Upper lobe of left lung (tissue), 6 donors: ENCODE measurements around the gene DENND5A. TPM values are rescaled to one million over a fixed set of nuclear protein-coding genes. Genes with fewer than 3 reads are reported as not detected.

Experiments
- ATAC-seq, 2 donors: fragments of 200-7000 bp; cut with Tn5 transposase; one replicate each; pipeline ENCODE4 v1.9.1; 2022; ENCODE audit warnings: mild to moderate bottlenecking in 2 of 2, moderate library complexity in 2 of 2; ENCODE audit not compliant: low FRiP score in 2 of 2
- DNase-seq, 2 donors: peaks; one replicate each; pipeline ENCODE4 v3.0.0-alpha.2; 2019 to 2020
- H3K27ac ChIP-seq, 4 donors: fragments of 200-600 bp; sonication (generic); one replicate each; pipeline ENCODE4 v1.5.1; 2016 to 2019
- H3K27me3 ChIP-seq, 4 donors: fragments of 200-600 bp; sonication (generic); one replicate each; pipeline ENCODE4 v1.5.1; 2017 to 2019
- H3K36me3 ChIP-seq, 4 donors: fragments of 200-600 bp; sonication (generic); one replicate each; pipeline ENCODE4 v1.5.1; 2016 to 2019
- H3K4me1 ChIP-seq, 4 donors: fragments of 200-600 bp; sonication (generic); one replicate each; pipeline ENCODE4 v1.5.1; 2018 to 2019
- H3K4me3 ChIP-seq, 4 donors: fragments of 200-600 bp; sonication (generic); one replicate each; pipeline ENCODE4 v1.5.1; 2017 to 2019; ENCODE audit warnings: mild to moderate bottlenecking in 2 of 4, moderate library complexity in 1 of 4
- H3K9me3 ChIP-seq, 4 donors: fragments of 200-600 bp; sonication (generic); one replicate each; pipeline ENCODE4 v1.5.1; 2018 to 2019
- EP300 ChIP-seq, 4 donors: sonication (generic); formaldehyde crosslinking; IDR thresholded peaks; one replicate each; pipeline ENCODE4 v1.5.1; 2017; ENCODE audit warnings: antibody characterized with exemption in 4 of 4, control low read depth in 2 of 4
- POLR2A ChIP-seq, 4 donors: fragments of 450-650 bp; IDR thresholded peaks; one replicate each; pipeline ENCODE4 v1.5.1; 2016 to 2017; ENCODE audit warnings: antibody characterized with exemption in 4 of 4, mild to moderate bottlenecking in 2 of 4
- POLR2AphosphoS5 ChIP-seq, 2 donors: sonication (generic); formaldehyde crosslinking; IDR thresholded peaks; one replicate each; pipeline ENCODE4 v1.5.1; 2017; ENCODE audit warnings: antibody characterized with exemption in 2 of 2
- WGBS, 2 donors: methylation state at CpG; one replicate each; pipeline ENCODE4 v1.1.5; 2017 to 2018; 5-methylcytosine and 5-hydroxymethylcytosine counted together
- total RNA-seq, 6 donors: library from RNA; depleted of rRNA in 4 of 6; stranded (reverse); fragments of >200 nt in 4 of 6; gene quantifications; one replicate each; pipeline versions ENCODE4 v1.1.0 to v1.2.1, GENCODE V29; 2016 to 2021
- TF ChIP-seq, protein P1 (sequence below), 6 experiments: fragments of 450-650 bp in 4 of 6; fragments of 200-600 bp in 2 of 6; sonication (generic) in 2 of 6; IDR thresholded peaks; one replicate each; pipeline ENCODE4 v1.5.1; 2016 to 2019; ENCODE audit warnings: antibody characterized with exemption in 6 of 6
- donor health status: DM: no; HTN: no; CAD: no; lungs with moderate emphysema.
- donor health status: DM: no; HTN: yes; CAD: no; lungs with severe emphysema.

DENND5A gene
- total RNA-seq, 6 donors from 2014 or later = 84.4 to 159 (median 98.8) TPM

DNA sequence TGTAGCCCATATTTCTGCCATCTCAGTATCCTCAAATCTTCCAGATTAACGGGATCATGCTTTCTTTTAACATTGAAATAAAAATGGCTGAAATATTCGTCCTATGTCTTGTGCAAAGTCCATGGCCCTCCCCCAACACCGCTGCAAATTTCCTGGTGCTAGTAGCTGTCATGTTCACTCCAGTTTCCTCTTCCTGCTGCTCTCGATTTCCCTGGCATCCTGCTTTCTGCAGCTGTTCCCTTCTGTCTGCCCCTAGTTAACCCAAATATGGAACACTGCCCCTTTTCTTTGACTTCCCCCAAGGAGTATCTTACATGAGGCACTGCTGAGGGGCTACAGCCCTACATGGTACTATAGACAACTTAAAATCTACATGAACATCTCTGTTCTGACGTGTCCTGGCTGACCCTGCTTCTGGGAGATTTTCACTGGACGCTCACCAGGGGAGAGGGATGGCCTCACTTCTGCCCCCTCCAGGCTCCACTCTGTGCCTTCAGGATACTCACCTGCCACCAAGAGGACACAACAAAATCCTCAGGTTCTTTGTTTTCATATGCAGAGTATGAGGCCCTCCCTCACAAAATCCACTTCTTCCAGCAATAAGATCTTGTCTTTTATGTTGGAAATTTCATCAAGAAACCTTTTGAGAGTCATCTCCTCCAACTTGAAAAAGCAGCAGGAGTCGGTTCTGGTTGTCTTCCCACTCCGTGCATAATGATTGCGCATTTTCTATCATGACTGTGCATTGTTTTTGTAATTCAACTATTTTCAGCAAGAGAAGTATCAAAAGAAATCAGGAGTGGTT, 144.3 kb downstream of the DENND5A start:
- no peaks in the 10 kb centered on the region for H3K4me1 ChIP-seq
- WGBS, 2 donors = 72 to 73% methylated on average over 9 of the region's 9 CpGs
- ATAC-seq = no peak

DNA sequence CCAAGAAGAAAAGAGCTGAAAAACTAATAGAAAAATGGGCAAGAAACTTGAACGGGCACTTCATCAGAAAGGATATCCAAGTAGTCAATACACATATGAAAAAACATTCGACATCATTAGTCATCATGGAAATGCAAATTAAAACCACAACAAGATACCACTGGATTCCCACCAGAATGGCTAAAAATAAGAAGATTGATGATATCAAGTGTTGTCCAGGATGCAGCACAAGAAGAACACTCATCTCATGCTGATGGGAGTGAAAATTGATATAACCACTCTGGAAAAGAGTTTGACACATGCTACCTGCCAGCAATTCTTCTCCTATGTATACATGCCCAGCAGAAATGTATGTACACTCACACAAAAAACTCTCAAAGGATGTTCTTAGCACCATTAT, 146.9 kb downstream of the DENND5A start:
- DNase-seq (no peak), ATAC-seq (no peak)
- TF ChIP-seq POLR2AphosphoS5 (IDR thresholded peaks at IDR 0.05) = no peak
- TF ChIP-seq POLR2A (IDR thresholded peaks at IDR 0.05) = no peak
- TF ChIP-seq, protein P1, sequence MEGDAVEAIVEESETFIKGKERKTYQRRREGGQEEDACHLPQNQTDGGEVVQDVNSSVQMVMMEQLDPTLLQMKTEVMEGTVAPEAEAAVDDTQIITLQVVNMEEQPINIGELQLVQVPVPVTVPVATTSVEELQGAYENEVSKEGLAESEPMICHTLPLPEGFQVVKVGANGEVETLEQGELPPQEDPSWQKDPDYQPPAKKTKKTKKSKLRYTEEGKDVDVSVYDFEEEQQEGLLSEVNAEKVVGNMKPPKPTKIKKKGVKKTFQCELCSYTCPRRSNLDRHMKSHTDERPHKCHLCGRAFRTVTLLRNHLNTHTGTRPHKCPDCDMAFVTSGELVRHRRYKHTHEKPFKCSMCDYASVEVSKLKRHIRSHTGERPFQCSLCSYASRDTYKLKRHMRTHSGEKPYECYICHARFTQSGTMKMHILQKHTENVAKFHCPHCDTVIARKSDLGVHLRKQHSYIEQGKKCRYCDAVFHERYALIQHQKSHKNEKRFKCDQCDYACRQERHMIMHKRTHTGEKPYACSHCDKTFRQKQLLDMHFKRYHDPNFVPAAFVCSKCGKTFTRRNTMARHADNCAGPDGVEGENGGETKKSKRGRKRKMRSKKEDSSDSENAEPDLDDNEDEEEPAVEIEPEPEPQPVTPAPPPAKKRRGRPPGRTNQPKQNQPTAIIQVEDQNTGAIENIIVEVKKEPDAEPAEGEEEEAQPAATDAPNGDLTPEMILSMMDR (IDR thresholded peaks at IDR 0.05) = no peak
- TF ChIP-seq EP300 (IDR thresholded peaks at IDR 0.05) = no peak
- Histone ChIP-seq H3K36me3 (no peaks in the 10 kb centered on the region), H3K9me3 (peaks cover 0 to 4% (median 1%) of the 10 kb centered on the region in 4 donors), H3K4me1 (no peaks in the 10 kb centered on the region), H3K27ac (no peak overlapping the region), H3K4me3 (no peak overlapping the region), H3K27me3 (no peaks in the 10 kb centered on the region)
- WGBS, 2 donors = 89 to 98% methylated on average over 2 of the region's 2 CpGs

More for the DNA sequence above, 144.3 kb downstream of the DENND5A start:
- Histone ChIP-seq H3K9me3 (no peaks in the 10 kb centered on the region), H3K27me3 (no peaks in the 10 kb centered on the region), H3K27ac (no peak overlapping the region), H3K4me3 (no peak overlapping the region), H3K36me3 (no peaks in the 10 kb centered on the region)
- DNase-seq = no peak
- TF ChIP-seq POLR2AphosphoS5 (IDR thresholded peaks at IDR 0.05) (no peak), EP300 (IDR thresholded peaks at IDR 0.05) (no peak), POLR2A (IDR thresholded peaks at IDR 0.05) (no peak)
- TF ChIP-seq, protein P1 (IDR thresholded peaks at IDR 0.05) = no peak

DNA sequence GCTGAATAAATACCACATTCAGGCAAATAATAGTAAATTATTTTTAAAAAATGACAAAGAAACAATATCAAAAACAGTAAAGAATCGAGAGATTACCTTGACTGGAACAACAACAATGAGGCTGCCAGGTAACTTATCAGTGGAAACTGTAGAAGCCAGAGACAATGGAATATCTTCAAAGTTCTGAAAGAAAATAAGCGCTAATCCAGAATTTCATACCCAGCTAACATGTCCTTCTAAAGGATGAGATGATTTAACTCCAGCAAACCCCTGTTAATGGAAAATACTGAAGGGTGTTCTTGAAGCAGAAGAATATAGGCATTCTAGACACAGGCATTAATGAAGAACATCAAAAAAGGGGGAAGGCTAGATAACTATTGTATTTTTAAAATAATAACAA, 153.1 kb downstream of the DENND5A start:
- Histone ChIP-seq H3K4me3 (no peak overlapping the region), H3K27ac (no peak overlapping the region), H3K27me3 (no peaks in the 10 kb centered on the region), H3K4me1 (no peaks in the 10 kb centered on the region), H3K36me3 (no peaks in the 10 kb centered on the region), H3K9me3 (peaks cover 0 to 6% (median 5%) of the 10 kb centered on the region in 4 donors)
- ATAC-seq (no peak), DNase-seq (no peak)
- TF ChIP-seq, protein P1 (IDR thresholded peaks at IDR 0.05) = no peak
- TF ChIP-seq POLR2AphosphoS5 (IDR thresholded peaks at IDR 0.05) (no peak), POLR2A (IDR thresholded peaks at IDR 0.05) (no peak), EP300 (IDR thresholded peaks at IDR 0.05) (no peak)
- 95 to 96% methylated on average over 2 of the region's 2 CpGs for WGBS, 2 donors

DNA sequence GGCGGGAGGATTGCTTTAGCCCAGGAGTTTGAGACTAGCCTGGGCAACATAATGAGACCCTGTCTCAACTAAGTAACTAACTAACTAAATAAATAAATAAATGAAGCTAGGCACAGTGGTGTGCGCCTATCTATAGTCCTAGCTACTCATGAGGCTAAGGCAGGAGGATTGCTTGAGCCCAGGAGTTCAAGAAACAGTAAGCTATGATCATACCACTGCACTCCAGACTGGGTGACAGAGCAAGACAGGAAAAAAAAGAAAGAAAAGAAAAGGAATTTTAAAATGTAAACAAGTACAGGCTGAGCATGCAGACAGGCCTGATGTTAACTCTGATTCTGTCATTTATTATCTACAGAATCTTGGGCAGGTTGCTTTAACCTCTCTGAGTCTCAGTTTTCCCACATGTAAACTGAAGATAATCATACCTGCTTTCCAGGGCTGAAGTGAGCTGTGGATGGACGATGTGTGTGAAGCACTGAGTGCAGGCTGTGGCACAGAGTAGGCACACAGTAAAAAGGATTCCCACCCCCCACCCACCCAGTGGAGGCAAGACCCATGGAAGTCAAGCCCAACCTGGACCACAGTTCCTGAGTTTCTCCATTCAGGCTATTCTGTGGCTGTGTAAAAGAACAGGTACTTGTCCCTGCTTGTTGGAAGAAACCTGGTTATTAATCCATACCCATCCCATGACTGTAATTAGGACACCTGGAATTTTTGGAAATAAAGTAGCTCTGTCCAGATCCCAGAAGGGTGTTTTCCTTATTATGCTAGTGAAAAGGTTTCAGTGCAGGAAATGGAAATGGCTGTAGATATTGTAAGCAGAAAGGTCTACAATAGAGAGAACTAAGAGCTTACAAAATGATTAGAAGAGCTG, 155.1 kb downstream of the DENND5A start:
- Histone ChIP-seq H3K4me1 (no peaks in the 10 kb centered on the region), H3K27me3 (no peaks in the 10 kb centered on the region), H3K27ac (no peak overlapping the region), H3K36me3 (no peaks in the 10 kb centered on the region), H3K4me3 (no peak overlapping the region), H3K9me3 (peaks cover 0 to 6% (median 5%) of the 10 kb centered on the region in 4 donors)
- no peak for TF ChIP-seq EP300 (IDR thresholded peaks at IDR 0.05)
- TF ChIP-seq POLR2AphosphoS5 (IDR thresholded peaks at IDR 0.05) = no peak
- TF ChIP-seq, protein P1 (IDR thresholded peaks at IDR 0.05) = no peak
- TF ChIP-seq POLR2A (IDR thresholded peaks at IDR 0.05) = no peak
- ATAC-seq (no peak), DNase-seq (no peak)
- WGBS, 2 donors = 90 to 96% methylated on average over 3 of the region's 3 CpGs
